Activated CD4-positive, alpha-beta T cell treated with anti-CD3 and anti-CD28 coated beads, Interleukin-2, Interleukin-6, amounts not matched to agents 100 ng/mL and 50 ng/mL, durations not matched to agents 16 hours and 8 hours (primary cell): ENCODE measurements around the gene ABL1.

Experiments
- DNase-seq: peaks from one replicate; pipeline ENCODE4 v3.0.0-alpha.2; 2020

Gene ABL1

DNA sequence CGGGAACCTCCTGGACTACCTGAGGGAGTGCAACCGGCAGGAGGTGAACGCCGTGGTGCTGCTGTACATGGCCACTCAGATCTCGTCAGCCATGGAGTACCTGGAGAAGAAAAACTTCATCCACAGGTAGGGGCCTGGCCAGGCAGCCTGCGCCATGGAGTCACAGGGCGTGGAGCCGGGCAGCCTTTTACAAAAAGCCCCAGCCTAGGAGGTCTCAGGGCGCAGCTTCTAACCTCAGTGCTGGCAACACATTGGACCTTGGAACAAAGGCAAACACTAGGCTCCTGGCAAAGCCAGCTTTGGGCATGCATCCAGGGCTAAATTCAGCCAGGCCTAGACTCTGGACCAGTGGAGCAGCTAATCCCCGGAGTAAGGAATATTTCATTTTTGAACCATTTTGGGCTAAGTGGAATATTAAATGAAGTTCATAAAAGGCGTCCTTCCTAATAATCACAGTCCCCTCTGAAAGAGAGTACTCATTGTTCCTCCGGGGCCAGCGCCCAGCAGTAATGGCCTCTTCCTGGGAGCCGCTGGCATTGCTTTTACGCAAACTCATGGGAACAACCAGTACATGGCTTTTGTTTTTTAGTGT, 38.0 kb downstream of the ABL1 start:
- DNase-seq: no peak

DNA sequence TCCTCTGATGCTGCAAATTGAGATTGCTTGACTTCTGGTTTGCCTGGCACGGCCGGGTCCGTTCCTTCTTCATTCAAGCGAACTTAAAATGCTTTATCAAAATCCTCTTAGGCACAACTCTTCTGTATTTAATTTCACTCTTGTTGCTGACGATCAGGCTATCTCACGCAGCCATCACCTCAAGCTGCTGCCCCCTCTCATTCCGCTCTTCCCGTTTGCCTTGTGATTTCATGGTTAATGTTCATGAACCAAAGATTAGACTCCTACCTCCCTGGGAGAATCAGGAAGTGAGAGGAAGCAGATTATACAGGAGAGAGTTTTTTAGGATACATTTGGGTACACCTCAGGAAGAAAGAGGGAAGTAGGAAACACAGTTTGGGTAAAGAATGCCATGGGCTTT, 38.9 kb downstream of the ABL1 start:
- no peak for DNase-seq

GRCh38 chr9:130874783-130875182, 39.7 kb downstream of the ABL1 start:
- DNase-seq: no peak

DNA sequence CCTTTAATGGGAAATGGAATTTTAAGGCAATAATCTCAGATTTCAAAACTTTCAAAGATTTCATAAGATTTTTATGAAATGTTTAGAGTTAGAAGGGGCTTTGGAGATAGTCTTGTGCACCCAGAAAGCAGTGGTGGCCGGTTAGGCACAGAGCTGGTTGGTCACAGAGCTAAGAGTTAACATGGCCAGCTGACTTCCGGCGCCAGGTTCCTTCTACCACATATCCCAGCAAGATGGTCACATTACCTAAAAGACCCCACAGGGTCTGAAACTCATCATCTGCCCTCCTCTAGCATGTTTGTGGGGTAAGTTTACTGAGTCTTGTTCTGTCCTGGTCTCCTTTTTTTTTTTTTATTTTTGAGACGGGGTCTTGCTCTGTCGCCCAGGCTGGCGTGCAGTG, 42.2 kb downstream of the ABL1 start:
- DNase-seq: no peak

- DNase-seq: no peak
Observed at GRCh38 chr9:130878295-130878694, 43.2 kb downstream of the ABL1 start.

- no peak for DNase-seq
Observed at GRCh38 chr9:130879863-130880411, 44.9 kb downstream of the ABL1 start.

- DNase-seq: no peak
Observed at GRCh38 chr9:130880599-130881220, 45.7 kb downstream of the ABL1 start.

DNA sequence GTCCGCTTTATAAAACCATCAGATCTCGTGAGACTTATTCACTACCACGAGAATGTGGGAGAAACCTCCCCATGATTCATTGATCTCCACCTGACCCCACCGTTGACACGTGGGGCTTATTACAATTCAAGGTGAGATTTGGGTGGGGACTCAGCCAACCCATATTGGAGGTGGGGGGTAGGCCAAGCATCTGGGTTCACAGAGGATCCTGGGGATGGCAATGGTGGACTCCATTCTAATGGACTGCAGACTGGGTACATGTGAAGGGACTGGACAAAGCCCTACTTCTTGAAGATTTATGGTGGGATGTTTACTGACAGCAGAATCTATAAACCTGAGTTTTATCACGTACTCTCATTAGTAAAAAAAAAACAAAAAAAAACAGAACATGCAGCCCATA, 46.5 kb downstream of the ABL1 start:
- no peak for DNase-seq

- DNase-seq: no peak
Observed at GRCh38 chr9:130882696-130883225, 47.7 kb downstream of the ABL1 start.

- DNase-seq: no peak
Observed at GRCh38 chr9:130883479-130883878, 48.4 kb downstream of the ABL1 start.

DNA sequence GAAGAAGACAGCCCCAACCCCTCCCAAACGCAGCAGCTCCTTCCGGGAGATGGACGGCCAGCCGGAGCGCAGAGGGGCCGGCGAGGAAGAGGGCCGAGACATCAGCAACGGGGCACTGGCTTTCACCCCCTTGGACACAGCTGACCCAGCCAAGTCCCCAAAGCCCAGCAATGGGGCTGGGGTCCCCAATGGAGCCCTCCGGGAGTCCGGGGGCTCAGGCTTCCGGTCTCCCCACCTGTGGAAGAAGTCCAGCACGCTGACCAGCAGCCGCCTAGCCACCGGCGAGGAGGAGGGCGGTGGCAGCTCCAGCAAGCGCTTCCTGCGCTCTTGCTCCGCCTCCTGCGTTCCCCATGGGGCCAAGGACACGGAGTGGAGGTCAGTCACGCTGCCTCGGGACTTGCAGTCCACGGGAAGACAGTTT, 49.1 kb downstream of the ABL1 start:
- DNase-seq: no peak

DNA sequence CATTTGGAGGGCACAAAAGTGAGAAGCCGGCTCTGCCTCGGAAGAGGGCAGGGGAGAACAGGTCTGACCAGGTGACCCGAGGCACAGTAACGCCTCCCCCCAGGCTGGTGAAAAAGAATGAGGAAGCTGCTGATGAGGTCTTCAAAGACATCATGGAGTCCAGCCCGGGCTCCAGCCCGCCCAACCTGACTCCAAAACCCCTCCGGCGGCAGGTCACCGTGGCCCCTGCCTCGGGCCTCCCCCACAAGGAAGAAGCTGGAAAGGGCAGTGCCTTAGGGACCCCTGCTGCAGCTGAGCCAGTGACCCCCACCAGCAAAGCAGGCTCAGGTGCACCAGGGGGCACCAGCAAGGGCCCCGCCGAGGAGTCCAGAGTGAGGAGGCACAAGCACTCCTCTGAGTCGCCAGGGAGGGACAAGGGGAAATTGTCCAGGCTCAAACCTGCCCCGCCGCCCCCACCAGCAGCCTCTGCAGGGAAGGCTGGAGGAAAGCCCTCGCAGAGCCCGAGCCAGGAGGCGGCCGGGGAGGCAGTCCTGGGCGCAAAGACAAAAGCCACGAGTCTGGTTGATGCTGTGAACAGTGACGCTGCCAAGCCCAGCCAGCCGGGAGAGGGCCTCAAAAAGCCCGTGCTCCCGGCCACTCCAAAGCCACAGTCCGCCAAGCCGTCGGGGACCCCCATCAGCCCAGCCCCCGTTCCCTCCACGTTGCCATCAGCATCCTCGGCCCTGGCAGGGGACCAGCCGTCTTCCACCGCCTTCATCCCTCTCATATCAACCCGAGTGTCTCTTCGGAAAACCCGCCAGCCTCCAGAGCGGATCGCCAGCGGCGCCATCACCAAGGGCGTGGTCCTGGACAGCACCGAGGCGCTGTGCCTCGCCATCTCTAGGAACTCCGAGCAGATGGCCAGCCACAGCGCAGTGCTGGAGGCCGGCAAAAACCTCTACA, 49.8 kb downstream of the ABL1 start:
- DNase-seq: no peak

DNA sequence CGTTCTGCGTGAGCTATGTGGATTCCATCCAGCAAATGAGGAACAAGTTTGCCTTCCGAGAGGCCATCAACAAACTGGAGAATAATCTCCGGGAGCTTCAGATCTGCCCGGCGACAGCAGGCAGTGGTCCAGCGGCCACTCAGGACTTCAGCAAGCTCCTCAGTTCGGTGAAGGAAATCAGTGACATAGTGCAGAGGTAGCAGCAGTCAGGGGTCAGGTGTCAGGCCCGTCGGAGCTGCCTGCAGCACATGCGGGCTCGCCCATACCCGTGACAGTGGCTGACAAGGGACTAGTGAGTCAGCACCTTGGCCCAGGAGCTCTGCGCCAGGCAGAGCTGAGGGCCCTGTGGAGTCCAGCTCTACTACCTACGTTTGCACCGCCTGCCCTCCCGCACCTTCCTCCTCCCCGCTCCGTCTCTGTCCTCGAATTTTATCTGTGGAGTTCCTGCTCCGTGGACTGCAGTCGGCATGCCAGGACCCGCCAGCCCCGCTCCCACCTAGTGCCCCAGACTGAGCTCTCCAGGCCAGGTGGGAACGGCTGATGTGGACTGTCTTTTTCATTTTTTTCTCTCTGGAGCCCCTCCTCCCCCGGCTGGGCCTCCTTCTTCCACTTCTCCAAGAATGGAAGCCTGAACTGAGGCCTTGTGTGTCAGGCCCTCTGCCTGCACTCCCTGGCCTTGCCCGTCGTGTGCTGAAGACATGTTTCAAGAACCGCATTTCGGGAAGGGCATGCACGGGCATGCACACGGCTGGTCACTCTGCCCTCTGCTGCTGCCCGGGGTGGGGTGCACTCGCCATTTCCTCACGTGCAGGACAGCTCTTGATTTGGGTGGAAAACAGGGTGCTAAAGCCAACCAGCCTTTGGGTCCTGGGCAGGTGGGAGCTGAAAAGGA, 50.7 kb downstream of the ABL1 start:
- no peak for DNase-seq

GRCh38 chr9:130886981-130887380, 51.9 kb downstream of the ABL1 start:
- DNase-seq: no peak

- DNase-seq: no peak
Observed at GRCh38 chr9:130887494-130888144, 52.6 kb downstream of the ABL1 start.

GRCh38 chr9:130888146-130888885, 53.3 kb downstream of the ABL1 start:
- no peak for DNase-seq

DNA sequence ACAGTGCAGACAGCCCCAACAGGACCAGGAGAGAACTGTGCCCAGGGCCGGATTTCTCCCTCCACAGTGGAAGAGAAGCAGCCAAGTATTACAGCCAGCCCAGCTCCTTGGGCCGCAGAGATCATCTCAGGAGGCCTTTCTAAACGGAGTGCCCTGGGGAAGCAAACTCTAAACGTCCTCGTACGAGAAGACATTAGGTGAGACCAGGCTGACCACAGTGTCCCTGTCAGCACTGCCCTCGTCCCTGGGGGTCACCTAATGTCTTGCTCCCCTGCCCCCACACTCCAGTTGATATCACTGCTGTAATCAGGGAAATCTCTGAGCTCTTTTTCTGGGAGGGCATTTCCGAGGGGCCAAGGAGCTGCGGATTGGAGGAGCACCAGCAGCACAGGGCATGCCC, 55.1 kb downstream of the ABL1 start:
- no peak for DNase-seq

DNA sequence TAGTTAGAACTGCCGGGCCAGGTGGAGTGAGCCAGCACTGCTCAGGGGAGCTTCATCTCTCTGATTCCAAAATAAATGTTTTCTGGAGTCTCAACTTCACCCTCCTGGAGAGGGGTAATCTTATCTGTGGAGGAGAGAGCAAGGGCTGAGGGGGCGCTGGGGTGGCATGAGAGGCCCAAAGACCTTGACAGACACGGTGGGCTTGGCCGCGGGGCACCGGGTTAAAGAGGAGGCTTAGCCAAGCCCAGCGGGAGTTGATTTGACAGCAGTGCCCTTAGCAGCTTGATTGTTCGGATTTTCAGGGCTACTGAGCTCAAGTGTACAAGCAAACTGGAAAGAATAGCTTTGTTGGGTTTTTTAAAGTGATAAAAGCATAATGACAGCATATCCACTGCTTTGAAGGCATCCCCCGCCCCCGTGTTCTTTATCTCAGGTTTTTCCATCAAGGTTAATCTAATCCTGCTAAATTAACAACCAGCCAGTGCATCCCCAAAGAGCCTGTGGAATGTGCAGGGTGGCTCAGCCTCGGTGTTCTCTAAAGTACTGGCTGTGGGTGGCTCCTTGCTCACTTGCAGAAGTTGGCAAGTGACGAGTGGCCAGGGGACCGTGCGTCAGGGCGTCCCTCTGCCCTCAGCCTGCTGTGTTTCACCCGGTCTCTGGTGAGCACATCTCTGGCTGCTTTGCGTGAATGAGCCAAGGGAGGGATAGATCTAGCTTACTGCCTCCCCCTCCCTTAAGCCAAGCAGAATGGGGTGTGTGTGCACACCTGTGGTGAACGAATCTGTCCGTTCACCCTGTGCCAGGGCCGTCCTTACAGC, 56.0 kb downstream of the ABL1 start:
- no peak for DNase-seq

- no peak for DNase-seq
Observed at GRCh38 chr9:130891688-130892476, 56.8 kb downstream of the ABL1 start.
